NCI-H748 treated with DMSO at 0.1 percent for 48 hours (cell line): Measurements from ENCODE around the gene SLC1A4.
A peak's percentile ranks its signal among the peaks of the same experiment; 100 is the strongest.
"Not testable (repeated sequence)": the region's sequence is repeated elsewhere in the genome, so short reads cannot be mapped to it uniquely, and the experiment has no call there.

Experiments
- DNase-seq: peaks from one replicate; lab custom pipeline; 2025; lab: John Stamatoyannopoulos, UW

SLC1A4 gene

DNA sequence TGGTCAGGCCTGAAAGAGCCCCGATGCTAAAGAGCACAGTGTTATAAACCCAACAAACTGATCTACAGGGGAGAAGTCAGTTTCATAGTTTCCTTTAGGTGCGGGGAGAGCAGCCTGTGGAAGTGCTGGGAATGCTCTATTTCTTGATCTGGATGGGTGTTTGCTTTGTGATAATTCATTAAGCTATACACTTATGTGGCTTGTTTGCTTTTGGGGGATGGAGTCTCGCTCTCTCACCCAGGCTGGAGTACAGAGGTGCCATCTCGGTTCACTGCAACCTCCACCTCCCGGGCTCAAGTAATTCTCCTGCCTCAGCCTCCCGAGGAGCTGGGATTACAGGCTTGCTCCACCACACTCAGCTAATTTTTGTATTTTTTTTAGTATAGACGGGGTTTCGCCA lies 37.0 kb downstream of the SLC1A4 start:
- DNase-seq: no peak

- no peak for DNase-seq
Measured at GRCh38 chr2:65026704-65027464, 37.7 kb downstream of the SLC1A4 start.

- DNase-seq: no peak
Measured at GRCh38 chr2:65027616-65028244, 38.5 kb downstream of the SLC1A4 start.

GRCh38 chr2:65030476-65031332 lies 41.5 kb downstream of the SLC1A4 start:
- no peak for DNase-seq

- DNase-seq: peak; percentile 13
Measured at GRCh38 chr2:65031341-65032018, 42.3 kb downstream of the SLC1A4 start.

DNA sequence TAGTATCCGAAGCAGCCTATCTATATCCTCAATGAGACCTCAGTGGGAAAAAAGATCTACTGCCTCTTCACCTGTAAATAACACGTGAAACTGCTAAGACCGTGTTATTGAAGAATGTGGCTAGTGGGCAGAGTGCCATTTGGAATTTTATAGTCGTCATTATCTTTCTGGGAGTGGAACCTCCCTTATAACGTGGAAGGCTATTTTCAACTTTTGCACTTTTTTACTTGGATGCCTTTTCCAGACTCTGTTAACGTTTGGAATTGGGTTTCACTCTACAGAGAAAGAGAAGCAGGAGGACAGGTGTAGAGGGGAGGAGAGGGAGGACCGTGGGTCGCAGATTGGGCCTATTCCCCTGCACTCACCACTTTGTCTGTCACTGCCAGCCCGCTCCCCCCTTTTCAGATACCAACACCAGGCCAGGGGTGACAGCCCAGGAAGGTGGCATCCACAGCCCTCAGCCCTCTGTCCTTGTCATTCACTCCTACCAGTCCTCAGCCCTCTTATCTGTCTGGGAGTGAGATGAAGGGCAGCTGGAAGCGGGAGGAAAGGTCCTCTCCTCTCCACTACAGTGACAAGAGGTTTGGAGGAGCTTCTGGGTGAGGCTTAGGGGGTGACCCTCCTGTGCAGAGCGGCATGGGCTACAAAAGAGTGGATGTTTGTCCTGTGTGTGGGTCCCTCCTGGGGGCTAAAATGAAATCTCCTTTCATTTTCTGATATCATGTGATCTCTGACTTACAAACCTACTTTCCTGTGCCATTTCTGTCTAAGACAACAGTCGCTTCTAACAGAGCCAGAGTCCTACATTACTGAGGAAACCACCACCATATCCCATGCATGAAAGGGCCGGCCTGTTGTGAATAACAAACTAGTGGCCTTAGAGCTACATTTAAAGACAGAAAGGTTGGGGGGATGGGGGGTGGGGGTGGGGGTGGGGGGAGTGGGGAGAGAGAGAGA lies 43.1 kb downstream of the SLC1A4 start:
- DNase-seq: no peak

GRCh38 chr2:65033178-65033577 lies 44.0 kb downstream of the SLC1A4 start:
- DNase-seq: no peak

GRCh38 chr2:65033667-65034066 lies 44.5 kb downstream of the SLC1A4 start:
- not testable (repeated sequence) for DNase-seq

GRCh38 chr2:65035351-65035943 lies 46.2 kb downstream of the SLC1A4 start:
- DNase-seq: no peak

GRCh38 chr2:65037178-65037577 lies 48.0 kb downstream of the SLC1A4 start:
- no peak for DNase-seq

GRCh38 chr2:65039640-65040039 lies 50.4 kb downstream of the SLC1A4 start:
- no peak for DNase-seq

DNA sequence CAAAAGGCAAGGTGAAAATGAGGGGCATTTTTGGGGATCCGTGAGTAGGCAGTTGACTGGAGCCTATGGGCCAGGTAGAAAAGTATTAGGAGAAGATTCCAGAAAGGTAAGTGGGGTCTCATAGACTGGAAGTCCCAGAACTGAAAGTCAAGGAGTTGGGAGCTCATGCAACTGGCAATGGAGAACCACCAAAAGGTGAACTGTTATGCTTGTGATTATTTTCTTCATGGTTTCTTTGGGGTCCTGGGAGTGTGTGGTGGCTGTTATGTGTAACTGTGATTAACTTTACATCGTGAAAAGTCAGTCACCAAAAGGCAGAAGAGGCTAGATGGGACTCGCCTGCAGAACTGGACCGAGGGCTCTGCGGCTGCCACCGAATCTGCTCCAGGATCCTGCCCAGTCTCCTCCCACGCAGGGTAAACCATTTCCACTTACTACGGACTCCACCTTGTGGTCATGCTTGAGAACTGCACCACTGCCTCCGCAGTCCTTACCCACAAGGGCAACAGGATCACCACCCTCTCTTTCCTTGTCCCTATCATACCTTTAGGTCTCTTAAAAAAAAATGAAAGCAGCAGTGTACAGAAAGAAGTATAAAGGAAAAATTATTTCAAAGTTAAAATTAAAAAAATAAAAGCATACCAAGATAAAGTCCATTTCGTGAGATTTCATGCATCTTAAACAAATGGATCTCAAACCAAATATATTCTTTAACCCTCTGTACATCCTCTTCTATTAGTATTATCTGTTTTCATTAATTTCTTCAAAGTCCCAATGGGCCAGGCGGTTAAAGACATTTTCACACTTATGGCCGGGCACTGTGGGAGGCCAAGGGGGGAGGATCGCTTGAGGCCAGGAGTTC lies 51.4 kb downstream of the SLC1A4 start:
- DNase-seq: peak; percentile 41

DNA sequence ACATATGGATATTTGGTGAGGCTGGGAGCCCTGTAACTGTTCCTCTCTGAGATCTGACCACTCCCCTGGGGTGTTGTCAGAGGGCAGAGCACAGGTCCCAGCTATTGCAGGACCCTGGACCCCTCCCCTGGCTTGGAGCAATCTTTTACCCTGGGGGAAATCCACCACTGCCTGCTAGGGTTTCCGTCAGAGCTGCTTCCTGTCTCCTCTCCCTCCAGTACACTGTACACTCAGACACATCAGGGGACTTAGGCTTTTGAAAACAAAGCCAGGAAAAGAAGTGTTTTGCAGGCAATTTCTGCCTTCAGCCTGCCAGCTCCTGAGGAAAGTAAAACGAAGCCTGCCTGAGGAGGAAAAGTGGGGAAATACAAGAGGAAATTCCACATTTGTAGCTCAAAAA lies 53.8 kb downstream of the SLC1A4 start:
- no peak for DNase-seq

GRCh38 chr2:65044097-65044735 lies 55.0 kb downstream of the SLC1A4 start:
- no peak for DNase-seq

DNA sequence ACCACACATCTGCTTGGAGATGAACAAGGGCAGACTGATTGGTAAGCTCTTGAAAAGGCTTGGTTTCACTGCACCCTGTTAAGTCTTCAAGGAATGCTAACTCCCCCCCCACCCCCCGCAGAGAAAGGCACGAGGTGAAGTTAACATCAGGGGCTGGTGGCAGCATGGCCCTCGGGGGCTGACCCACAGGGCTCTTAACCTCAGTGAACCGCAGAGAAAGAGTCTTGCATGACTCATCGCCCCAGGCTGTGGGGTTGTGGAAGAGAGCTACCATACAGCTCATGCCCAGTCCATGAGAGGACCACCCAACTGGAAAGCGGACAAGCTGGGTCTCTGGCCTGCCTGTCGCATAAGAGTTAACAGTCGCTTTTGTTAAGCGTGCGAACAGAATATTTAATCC lies 56.5 kb downstream of the SLC1A4 start:
- no peak for DNase-seq

GRCh38 chr2:65046633-65047407 lies 57.6 kb downstream of the SLC1A4 start:
- no peak for DNase-seq

DNA sequence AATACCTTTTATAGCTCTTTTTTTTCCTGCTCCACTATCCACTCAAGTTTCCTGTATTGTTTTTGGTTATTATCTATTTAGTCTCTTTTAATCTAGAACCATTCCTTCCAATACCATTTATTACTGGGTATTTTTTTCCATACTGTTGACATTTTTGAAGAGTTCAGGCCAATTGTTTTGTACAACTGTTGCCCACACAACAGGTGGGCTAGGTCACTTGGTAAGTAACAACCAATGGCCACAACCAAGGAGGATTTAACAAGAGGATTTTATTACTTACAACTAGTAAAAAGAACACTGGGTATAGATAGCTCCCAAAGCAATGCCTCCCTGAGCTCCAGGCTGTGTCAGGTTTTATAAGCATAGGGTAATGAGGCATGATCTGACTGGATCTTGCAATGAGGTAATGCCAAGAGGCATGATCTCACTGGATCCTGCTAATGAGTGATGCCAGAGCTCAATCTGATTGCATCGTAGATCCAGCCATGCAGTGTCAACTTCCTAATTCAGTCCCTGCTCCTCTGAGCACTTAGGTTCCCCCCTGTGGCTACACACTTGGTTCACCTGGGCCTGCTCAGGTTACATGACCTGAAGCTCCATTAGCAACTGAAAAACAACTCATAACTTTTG lies 59.9 kb downstream of the SLC1A4 start:
- DNase-seq: no peak

DNA sequence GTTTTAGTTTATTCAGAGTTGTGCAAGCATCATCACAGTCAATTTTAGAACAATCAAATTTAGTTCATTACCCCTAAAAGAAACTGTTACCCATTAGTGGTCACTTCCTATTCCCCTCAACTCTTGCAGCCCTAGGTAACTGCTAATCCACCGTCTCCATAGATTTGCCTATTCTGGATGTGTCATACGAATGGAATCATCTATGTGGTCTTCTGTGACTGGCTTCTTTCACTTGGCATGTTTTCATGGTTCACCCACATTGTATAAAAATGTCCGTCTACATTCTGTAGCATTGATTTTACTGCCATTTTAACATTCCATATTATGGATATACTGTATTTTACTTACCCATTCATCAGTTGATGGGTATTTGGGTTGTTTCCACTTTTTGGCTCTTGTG lies 61.7 kb downstream of the SLC1A4 start:
- DNase-seq: no peak
